ENCODE results near the gene ZNF625.

Gene ZNF625

GRCh38 chr19:12126707-12127106 is 29.8 kb downstream of the ZNF625 start:
- Histone ChIP-seq H3K27me3 (ENCODE audit: insufficient read depth, low read length, poor library complexity, severe bottlenecking) (no peaks in the 10 kb centered on the region), H3K9me3 (ENCODE audit: insufficient read depth, low read depth, low read length) (peaks cover 2% of the 10 kb centered on the region; the same call in 1 of the 2 replicates), H4K20me1 (ENCODE audit: insufficient read depth, low read length, poor library complexity, severe bottlenecking) (no peaks in the 10 kb centered on the region), H3K36me3 (ENCODE audit: insufficient read depth, low read length) (no peaks in the 10 kb centered on the region), H3K4me1 (ENCODE audit: insufficient read depth, low read length, poor library complexity, severe bottlenecking) (no peaks in the 10 kb centered on the region), H2AFZ (ENCODE audit: low read length) (no peak overlapping the region), H3K9me2 (replicated peaks; ENCODE audit: low read depth, low read length) (no peaks in the 10 kb centered on the region), H3K4me3 (ENCODE audit: low read length, poor library complexity, severe bottlenecking) (no peak overlapping the region), H3F3A (ENCODE audit: low read depth) (no peaks in the 10 kb centered on the region), H3K4me2 (ENCODE audit: low read depth, low read length, poor library complexity, severe bottlenecking) (no peak overlapping the region), H3K9ac (ENCODE audit: low read depth, low read length, poor library complexity, severe bottlenecking) (no peak overlapping the region), H3K79me2 (ENCODE audit: insufficient read depth, low read length) (no peaks in the 10 kb centered on the region)
- TF ChIP-seq, protein P1, sequence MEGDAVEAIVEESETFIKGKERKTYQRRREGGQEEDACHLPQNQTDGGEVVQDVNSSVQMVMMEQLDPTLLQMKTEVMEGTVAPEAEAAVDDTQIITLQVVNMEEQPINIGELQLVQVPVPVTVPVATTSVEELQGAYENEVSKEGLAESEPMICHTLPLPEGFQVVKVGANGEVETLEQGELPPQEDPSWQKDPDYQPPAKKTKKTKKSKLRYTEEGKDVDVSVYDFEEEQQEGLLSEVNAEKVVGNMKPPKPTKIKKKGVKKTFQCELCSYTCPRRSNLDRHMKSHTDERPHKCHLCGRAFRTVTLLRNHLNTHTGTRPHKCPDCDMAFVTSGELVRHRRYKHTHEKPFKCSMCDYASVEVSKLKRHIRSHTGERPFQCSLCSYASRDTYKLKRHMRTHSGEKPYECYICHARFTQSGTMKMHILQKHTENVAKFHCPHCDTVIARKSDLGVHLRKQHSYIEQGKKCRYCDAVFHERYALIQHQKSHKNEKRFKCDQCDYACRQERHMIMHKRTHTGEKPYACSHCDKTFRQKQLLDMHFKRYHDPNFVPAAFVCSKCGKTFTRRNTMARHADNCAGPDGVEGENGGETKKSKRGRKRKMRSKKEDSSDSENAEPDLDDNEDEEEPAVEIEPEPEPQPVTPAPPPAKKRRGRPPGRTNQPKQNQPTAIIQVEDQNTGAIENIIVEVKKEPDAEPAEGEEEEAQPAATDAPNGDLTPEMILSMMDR (conservative IDR thresholded peaks at IDR 0.05; ENCODE audit: low read length), result peak; percentile 67
- TF ChIP-seq EZH2phosphoT487 (IDR thresholded peaks at IDR 0.05; ENCODE audit: borderline replicate concordance), result no peak

DNA sequence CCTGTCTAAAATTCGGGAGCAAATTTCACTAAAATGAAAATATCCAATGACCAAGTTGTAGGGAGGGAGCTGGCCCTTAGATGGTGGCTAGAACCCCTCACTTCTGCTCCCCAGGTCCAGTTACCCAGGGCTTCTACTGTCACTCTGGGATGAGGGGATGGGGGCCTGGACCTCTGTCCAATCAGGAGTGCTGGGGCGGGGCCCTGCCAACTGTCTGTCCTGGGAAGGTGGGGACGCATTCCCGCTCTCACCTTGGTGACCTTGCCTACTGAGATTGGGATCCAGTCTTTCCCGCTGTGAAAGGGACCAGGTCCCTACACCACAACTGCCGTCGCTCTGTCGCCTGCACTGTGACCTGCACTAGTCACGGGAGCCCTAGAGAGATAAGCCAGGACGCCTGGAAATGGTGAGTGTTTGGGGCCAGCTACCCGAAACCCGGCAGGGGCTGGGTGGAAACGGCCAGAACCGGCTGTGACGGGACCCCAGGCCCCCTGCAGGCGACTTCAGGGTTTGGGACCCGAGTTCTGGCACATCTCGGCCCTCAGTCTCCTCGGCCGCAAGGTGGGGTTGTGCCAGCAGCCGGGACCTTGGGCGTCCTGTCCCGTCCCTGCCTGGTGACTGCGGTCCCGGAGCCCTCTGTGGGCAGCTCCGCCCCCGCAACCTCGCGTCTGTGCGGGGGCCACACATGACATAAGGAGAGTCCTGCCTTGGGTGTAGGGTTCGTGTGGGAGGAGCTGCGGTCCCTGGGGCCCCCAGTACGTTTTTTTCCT is 39.1 kb downstream of the ZNF625 start:
- Histone ChIP-seq H3K79me2 (ENCODE audit: insufficient read depth, low read length) (no peaks in the 10 kb centered on the region), H3K4me1 (ENCODE audit: insufficient read depth, low read length, poor library complexity, severe bottlenecking) (no peaks in the 10 kb centered on the region), H4K20me1 (ENCODE audit: insufficient read depth, low read length, poor library complexity, severe bottlenecking) (no peaks in the 10 kb centered on the region), H3K9ac (ENCODE audit: low read depth, low read length, poor library complexity, severe bottlenecking) (no peak overlapping the region), H3K27me3 (ENCODE audit: insufficient read depth, low read length, poor library complexity, severe bottlenecking) (no peaks in the 10 kb centered on the region), H3K4me3 (ENCODE audit: low read length, poor library complexity, severe bottlenecking) (no peak overlapping the region), H3K9me2 (replicated peaks; ENCODE audit: low read depth, low read length) (no peaks in the 10 kb centered on the region), H3K9me3 (ENCODE audit: insufficient read depth, low read depth, low read length) (no peaks in the 10 kb centered on the region; the same call in 1 of the 2 replicates), H3K36me3 (ENCODE audit: insufficient read depth, low read length) (0 out of 2 replicates have a peak, but pooled peaks cover 2% of the 10 kb centered on the region), H3K4me2 (ENCODE audit: low read depth, low read length, poor library complexity, severe bottlenecking) (no peak overlapping the region), H3F3A (ENCODE audit: low read depth) (no peaks in the 10 kb centered on the region), H2AFZ (ENCODE audit: low read length) (no peak overlapping the region)
- TF ChIP-seq, protein P1 (conservative IDR thresholded peaks at IDR 0.05; ENCODE audit: low read length), result no peak
- no peak for TF ChIP-seq EZH2phosphoT487 (IDR thresholded peaks at IDR 0.05; ENCODE audit: borderline replicate concordance)

DNA sequence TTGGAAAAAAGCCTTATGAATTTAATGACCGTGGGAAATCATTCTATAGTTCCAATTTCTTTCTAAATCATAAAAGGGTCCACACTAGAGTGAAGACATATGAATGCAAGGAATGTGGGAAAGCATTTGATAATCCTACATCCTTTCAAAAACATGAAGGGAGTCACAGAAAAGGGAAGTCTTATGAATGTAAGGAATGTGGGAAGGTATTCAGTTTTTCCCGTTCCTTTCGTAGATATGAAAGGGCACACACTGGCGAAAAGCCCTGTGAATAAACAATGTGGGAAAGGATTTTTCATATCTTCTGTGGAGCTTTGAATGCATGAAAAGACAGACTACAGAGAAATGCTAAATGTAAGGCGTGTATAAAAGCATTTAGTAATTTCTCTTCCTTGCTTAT is 43.4 kb downstream of the ZNF625 start:
- H3K4me1 ChIP-seq (ENCODE audit: insufficient read depth, low read length, poor library complexity, severe bottlenecking), result no peaks in the 10 kb centered on the region
- H4K20me1 ChIP-seq (ENCODE audit: insufficient read depth, low read length, poor library complexity, severe bottlenecking), result no peaks in the 10 kb centered on the region
- H3K9me2 ChIP-seq (replicated peaks; ENCODE audit: low read depth, low read length), result no peaks in the 10 kb centered on the region
- no peaks in the 10 kb centered on the region for H3K27me3 ChIP-seq (ENCODE audit: insufficient read depth, low read length, poor library complexity, severe bottlenecking)
- H3K4me3 ChIP-seq (ENCODE audit: low read length, poor library complexity, severe bottlenecking), result no peak overlapping the region
- no peak overlapping the region for H3K4me2 ChIP-seq (ENCODE audit: low read depth, low read length, poor library complexity, severe bottlenecking)
- no peak for TF ChIP-seq EZH2phosphoT487 (IDR thresholded peaks at IDR 0.05; ENCODE audit: borderline replicate concordance)
- TF ChIP-seq, protein P1 (conservative IDR thresholded peaks at IDR 0.05; ENCODE audit: low read length), result no peak
- H3K79me2 ChIP-seq (ENCODE audit: insufficient read depth, low read length), result no peaks in the 10 kb centered on the region
- H3F3A ChIP-seq (ENCODE audit: low read depth), result no peaks in the 10 kb centered on the region
- H2AFZ ChIP-seq (ENCODE audit: low read length), result no peak overlapping the region
- no peak overlapping the region for H3K9ac ChIP-seq (ENCODE audit: low read depth, low read length, poor library complexity, severe bottlenecking)
- H3K9me3 ChIP-seq (ENCODE audit: insufficient read depth, low read depth, low read length), result no peaks in the 10 kb centered on the region; the same call in 1 of the 2 replicates
- 0 out of 2 replicates have a peak, but pooled peaks cover 2% of the 10 kb centered on the region for H3K36me3 ChIP-seq (ENCODE audit: insufficient read depth, low read length)

All from Loucy (cell line).